HCEC 1CT (cell line): Measurements from ENCODE around the gene ENDOD1.

Source experiments
- DNase-seq: peaks from one replicate; pipeline ENCODE4 v3.0.0-alpha.2; 2017

The ENDOD1 gene

GRCh38 chr11:95076981-95077380, 12.7 kb upstream of the ENDOD1 start:
- no peak for DNase-seq

- no peak for DNase-seq
Measured at GRCh38 chr11:95078526-95078925, 11.1 kb upstream of the ENDOD1 start.

GRCh38 chr11:95081010-95081409, 8.6 kb upstream of the ENDOD1 start:
- peak; percentile 9 for DNase-seq

DNA sequence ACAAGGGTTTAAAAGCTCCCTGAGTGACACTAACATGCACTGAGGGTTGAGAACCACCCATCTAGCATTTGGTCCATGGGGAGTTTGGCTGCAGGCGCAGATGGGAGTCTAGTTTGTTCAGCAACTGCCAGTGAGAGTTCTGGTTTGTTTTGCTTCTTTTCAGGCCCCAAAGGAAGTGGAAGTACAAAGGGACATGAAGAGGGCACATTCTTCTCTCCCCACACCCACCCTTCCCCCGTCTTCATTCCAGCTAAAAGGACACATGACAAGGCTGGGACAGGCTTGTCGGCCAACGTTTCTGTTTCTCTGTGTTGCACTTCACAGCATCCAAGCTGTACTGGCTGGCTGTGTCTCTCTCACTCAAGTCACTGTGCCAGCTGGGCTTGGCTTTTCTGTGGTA, 8.2 kb upstream of the ENDOD1 start:
- DNase-seq, result no peak

GRCh38 chr11:95082576-95083001, 7.1 kb upstream of the ENDOD1 start:
- no peak for DNase-seq

DNA sequence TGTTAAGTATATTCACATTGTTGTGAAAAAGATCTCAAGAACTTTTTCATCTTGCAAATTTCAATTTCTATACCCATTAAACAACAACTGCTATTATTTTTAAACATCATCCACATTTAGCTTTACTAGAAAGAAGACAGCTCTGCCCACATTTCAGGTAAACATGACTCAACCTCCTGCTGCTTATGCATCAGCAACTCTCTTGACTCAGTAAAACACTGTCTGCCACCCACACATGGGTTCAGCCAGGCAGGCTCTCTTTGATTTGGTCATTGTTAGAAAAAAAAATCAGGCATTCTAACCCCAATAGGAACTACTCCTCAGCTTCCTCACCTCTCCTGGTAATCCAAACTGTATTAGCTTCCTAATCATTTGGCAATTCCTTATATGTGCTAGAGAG, 5.1 kb upstream of the ENDOD1 start:
- peak; percentile 18 for DNase-seq

- no peak for DNase-seq
Measured at GRCh38 chr11:95085117-95085816, 4.4 kb upstream of the ENDOD1 start.

- DNase-seq, result no peak
Measured at GRCh38 chr11:95086151-95086550, 3.5 kb upstream of the ENDOD1 start.

DNA sequence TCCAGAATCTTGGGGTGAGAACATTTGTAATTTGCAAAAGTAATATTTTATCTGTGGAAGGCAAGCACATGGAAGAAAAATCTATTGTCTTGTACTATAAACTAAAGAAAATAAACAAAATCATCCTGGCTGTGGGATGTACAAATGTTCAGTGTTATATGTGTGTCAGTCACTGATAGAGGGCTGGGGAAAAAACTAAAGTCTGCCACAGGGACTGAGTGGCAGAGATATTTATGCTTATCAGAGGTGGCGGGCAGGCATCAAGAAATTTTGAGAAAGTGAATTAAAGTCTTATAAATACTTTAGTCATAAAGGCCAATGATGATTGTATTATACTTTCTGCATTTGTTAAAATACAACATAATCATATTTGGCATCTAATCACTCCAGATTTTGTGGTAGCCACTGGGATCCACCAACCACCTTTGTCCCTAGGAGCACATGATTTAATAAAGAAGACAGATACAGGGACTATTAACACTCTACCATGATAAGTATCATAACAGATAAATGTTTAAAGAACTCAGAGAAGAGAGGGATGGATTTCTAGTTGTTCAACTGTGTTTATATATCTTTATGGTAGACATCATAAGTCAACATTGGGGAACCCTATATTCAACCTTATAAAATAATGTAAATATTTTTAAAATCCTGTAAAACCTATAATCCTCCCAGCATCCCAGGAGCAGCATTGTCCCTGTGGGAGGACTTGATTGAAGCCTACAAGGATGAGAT, 2.6 kb upstream of the ENDOD1 start:
- DNase-seq, result no peak

DNA sequence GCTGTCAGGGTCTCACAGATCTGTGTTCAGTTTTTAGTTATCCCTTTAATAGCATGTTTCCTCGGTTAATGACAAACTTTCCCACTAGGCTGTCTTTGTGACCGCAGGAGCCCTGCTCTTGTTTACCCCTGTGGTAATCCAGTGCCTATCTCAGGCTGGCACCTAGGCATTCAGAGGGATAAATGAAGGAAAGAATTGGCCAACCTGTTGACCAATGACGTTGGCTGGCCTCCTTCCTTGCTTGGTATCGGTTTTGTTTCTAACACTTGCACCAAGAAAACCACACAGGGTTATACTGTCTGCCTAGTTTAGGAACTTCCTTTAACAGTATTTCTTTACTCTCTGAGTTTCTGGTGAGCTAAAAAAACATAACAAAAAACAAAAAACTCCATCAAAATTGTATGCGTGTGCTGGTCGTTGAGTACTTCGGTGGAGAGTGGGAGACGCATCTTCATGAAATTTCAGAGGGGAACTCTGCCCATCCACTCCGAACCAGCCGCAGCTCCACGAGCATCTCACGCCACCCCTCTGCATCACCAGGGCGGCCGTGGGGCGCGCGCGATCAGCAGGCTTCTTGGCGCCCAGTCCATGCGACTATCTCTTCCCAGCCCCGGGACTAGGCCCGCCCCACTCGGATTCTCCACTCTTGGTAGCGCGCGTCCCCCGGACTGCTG, 563 bp upstream of the ENDOD1 start:
- no peak for DNase-seq

DNA sequence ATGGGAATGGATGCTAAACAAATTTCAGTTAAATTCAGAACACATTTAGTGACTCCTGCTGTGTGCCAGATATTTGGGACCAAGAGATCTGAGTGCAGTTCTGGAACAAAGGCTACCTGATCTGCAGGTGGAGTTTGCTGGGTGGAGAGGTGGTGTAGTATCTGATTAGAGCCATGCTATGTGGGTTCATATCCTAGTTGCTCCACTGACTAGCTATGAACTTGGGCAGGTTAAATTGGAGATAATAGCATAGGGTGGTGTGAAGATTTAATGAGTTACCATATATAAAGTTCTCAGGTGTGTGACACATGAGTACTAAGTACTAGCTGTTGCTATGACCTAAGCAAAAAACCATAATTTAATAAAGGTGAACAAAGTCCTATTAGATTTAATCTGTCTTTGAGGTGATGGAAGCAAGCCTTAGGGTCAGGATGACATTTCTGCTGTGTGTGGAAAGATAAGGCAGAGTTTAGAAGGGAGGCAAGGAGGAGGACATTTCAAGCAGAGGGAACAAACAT, 2.1 kb downstream of the ENDOD1 start:
- DNase-seq, result no peak

DNA sequence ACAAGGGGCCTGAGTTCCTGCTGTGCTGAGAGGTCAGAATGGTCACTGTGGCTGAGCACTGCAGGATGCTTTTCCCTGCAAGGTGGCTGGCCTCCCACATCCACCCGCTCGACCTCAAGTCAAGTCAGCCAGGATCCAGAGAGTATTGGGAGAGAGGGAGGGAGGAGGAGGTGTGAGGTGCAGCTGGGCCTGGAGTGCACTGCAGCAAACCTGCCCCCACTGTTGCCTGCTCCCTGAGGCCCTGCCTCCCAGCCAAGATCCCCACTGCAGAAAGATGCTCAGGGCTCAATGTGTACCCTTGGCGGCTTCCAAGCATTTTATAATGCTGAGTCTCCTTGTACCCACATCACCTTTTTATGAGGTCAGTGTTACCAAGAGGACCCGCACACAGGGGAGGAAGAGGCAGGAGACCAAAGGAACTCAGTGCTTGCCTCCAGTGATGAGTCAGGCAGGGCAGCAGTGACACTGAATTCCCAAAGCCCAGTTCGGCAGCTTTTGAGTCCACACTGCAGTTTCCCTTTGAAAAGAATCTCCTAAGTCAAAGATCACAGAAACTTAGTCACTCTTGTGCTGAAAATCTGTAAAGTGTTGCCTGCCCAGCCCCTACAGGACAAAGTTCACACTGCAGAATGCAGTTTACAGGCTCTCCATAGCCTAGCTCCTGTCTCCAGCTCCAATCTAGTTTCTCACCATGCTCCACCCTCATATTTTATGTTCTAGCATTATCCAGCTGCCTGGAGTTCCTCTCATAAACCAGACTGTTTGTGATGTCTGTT, 3.1 kb downstream of the ENDOD1 start:
- peak; percentile 94 for DNase-seq

DNA sequence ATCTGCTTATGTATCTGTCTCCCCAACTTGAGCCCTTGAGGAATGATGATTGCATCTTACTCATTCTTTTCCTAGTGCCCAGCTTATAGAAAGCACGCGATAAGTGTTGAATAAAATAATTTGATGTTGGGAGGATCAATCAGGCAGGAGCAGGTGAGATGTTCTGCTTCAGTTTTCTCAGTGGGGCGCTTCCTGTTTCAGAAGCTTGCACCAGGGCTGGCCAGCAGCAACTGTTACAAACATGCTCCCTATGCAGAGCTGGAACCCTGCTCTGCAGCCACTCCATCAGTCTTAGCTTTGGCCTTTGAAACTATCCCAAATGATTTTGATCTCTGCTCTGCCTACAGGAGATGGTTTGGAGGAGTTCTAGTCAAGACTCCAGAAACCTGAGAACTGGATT, 3.9 kb downstream of the ENDOD1 start:
- no peak for DNase-seq

- peak; percentile 84 for DNase-seq
Measured at GRCh38 chr11:95095858-95096587, 6.4 kb downstream of the ENDOD1 start.

- no peak for DNase-seq
Measured at GRCh38 chr11:95097209-95097608, 7.6 kb downstream of the ENDOD1 start.

GRCh38 chr11:95098826-95099225, 9.2 kb downstream of the ENDOD1 start:
- DNase-seq, result no peak

GRCh38 chr11:95100191-95100648, 10.6 kb downstream of the ENDOD1 start:
- no peak for DNase-seq

- DNase-seq, result no peak
Measured at GRCh38 chr11:95100856-95101507, 11.3 kb downstream of the ENDOD1 start.

DNA sequence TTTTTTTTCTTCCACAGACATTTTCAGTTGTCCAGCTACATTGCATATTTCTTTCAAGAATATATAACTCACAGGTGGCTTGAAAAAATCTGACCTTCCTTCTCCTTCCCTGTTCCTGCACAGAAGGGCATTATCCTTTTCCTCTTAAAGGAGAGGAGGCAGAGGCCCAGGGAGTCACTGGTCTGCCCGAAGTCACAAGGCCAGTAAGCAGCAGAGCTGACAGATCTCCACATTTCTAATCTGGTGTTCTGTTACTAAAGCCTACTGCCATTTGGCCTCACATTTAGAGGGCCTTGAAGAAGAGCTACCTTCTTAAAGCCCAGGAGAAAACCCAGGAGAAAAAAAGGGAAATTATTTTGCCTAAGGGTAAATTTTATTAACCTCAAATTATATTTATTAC, 12.3 kb downstream of the ENDOD1 start:
- no peak for DNase-seq

- DNase-seq, result no peak
Measured at GRCh38 chr11:95102733-95103132, 13.1 kb downstream of the ENDOD1 start.

- DNase-seq, result no peak
Measured at GRCh38 chr11:95103701-95104100, 14.1 kb downstream of the ENDOD1 start.
